Upper lobe of left lung (tissue), 4 donors: ENCODE measurements around the gene UBASH3B.
A peak's percentile ranks its signal among the peaks of the same experiment; 100 is the strongest.

Source experiments
- POLR2A ChIP-seq, 4 donors: fragments of 450-650 bp; IDR thresholded peaks; one replicate each; pipeline ENCODE4 v1.5.1; 2016 to 2017; ENCODE audit warnings: antibody characterized with exemption in 4 of 4, mild to moderate bottlenecking in 2 of 4
- POLR2AphosphoS5 ChIP-seq, 2 donors: sonication (generic); formaldehyde crosslinking; IDR thresholded peaks; one replicate each; pipeline ENCODE4 v1.5.1; 2017; ENCODE audit warnings: antibody characterized with exemption in 2 of 2
- TF ChIP-seq, protein P1 (sequence below), 6 experiments: fragments of 450-650 bp in 4 of 6; fragments of 200-600 bp in 2 of 6; sonication (generic) in 2 of 6; IDR thresholded peaks; one replicate each; pipeline ENCODE4 v1.5.1; 2016 to 2019; ENCODE audit warnings: antibody characterized with exemption in 6 of 6

DNA sequence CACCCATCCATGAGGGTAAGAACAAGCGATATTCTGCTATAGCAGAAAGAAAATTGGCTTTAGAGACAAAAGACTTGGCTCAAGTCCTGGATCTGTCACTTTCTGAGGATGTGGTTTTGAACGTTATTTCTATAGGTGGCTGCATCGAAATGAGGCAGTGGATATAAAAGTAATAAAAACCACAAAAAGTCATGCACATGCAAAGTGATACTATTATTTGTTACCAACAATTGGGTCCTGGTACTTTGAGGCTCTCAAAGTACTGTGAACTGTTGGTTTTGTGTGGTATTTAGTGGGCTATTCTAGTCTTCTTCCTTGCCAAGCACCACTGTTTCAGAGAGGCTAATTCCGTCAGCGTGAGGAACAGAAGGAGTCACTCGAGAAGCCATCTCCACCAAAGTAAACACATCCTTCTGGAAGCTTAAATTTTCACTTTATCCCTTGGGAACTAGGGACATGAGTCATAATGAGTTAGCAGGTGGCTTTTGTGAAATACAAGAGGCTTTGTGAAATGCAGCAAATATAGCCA is 13.1 kb downstream of the UBASH3B start:
- TF ChIP-seq, protein P1, sequence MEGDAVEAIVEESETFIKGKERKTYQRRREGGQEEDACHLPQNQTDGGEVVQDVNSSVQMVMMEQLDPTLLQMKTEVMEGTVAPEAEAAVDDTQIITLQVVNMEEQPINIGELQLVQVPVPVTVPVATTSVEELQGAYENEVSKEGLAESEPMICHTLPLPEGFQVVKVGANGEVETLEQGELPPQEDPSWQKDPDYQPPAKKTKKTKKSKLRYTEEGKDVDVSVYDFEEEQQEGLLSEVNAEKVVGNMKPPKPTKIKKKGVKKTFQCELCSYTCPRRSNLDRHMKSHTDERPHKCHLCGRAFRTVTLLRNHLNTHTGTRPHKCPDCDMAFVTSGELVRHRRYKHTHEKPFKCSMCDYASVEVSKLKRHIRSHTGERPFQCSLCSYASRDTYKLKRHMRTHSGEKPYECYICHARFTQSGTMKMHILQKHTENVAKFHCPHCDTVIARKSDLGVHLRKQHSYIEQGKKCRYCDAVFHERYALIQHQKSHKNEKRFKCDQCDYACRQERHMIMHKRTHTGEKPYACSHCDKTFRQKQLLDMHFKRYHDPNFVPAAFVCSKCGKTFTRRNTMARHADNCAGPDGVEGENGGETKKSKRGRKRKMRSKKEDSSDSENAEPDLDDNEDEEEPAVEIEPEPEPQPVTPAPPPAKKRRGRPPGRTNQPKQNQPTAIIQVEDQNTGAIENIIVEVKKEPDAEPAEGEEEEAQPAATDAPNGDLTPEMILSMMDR (IDR thresholded peaks at IDR 0.05), result no peak
- no peak for TF ChIP-seq POLR2A (IDR thresholded peaks at IDR 0.05)
- peak in 1 of 2 donors; percentile 32 for TF ChIP-seq POLR2AphosphoS5 (IDR thresholded peaks at IDR 0.05)
